ENCODE results near the gene ISG15.

- TF ChIP-seq CTCF (conservative IDR thresholded peaks at IDR 0.05; ENCODE audit: low read depth, low read length) (no peak), EZH2 (IDR thresholded peaks at IDR 0.05; ENCODE audit: low read length, unreplicated experiment) (no peak), EZH2phosphoT487 (IDR thresholded peaks at IDR 0.05; ENCODE audit: borderline replicate concordance, low read length) (no peak)
These were observed 9.5 kb upstream of the ISG15 start for GRCh38 chr1:1003618-1004419.

Measured in PC-3 (cell line).